H54 (cell line): ENCODE measurements around the gene OIP5.

Experiments
- DNase-seq: peaks from one replicate; pipeline ENCODE4 v3.0.0; 2011; ENCODE audit warnings: low spot score, mixed read lengths; ENCODE audit not compliant: insufficient read length
- FAIRE-seq: peaks from 3 replicates; lab custom pipeline; 2011; peaks lifted over from hg19 to GRCh38; lab: Jason Lieb, UNC
- POLR2A ChIP-seq: IDR thresholded peaks from 2 replicates; pipeline ENCODE4 v1.6.1; 2011; ENCODE audit warnings: low read depth, mild to moderate bottlenecking, low read length

The OIP5 gene

GRCh38 chr15:41259546-41260189 lies 72.7 kb downstream of the OIP5 start:
- TF ChIP-seq POLR2A: no peak
- no peak for FAIRE-seq
- no peak for DNase-seq
